Subcutaneous adipose tissue (tissue), 4 donors: Measurements from ENCODE around the gene UTS2R. TPM values are rescaled to one million over a fixed set of nuclear protein-coding genes. Genes with fewer than 3 reads are reported as not detected.

ENCODE experiments used
- CTCF ChIP-seq: fragments of 450-650 bp; IDR thresholded peaks from one replicate; pipeline ENCODE4 v1.5.1; 2016; ENCODE audit warnings: low read depth, mild to moderate bottlenecking, control low read depth, antibody characterized with exemption, moderate library complexity
- total RNA-seq, 4 donors: library from RNA; depleted of rRNA; stranded (reverse); fragments of >200 nt; gene quantifications; one replicate each; pipeline ENCODE4 v1.1.0, GENCODE V29; 2016

The UTS2R gene
- total RNA-seq, 4 donors from 2014 or later = not detected

GRCh38 chr17:82327289-82327688, 44.3 kb upstream of the UTS2R start:
- no peak for TF ChIP-seq CTCF

GRCh38 chr17:82327757-82328140, 43.8 kb upstream of the UTS2R start:
- TF ChIP-seq CTCF = no peak

GRCh38 chr17:82328141-82328993, 43.2 kb upstream of the UTS2R start:
- TF ChIP-seq CTCF = no peak

DNA sequence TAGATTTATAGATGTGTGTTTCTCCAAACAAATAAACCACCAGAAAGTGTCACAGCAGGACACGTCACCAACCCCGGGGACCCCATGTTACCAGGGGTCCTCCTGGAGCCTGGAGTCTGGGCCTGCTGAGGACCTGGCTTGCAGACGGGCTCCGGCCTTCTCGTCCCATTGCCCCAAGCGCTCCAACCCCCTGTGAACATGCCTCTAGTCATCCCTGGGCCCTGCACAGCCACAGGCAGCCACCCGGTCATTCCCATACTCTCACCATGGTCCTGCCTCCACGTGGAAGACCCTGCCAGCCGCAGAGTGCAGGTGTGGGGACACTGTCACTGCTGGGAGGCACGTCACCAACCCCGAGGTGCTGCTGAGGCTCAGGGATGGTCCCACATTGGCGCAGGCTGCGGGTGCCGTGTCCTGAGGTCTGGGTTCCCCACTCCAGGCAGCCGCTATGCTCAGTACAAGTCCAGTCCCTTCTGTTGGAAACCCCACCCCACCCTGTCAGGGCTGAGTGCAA, 42.5 kb upstream of the UTS2R start:
- no peak for TF ChIP-seq CTCF

DNA sequence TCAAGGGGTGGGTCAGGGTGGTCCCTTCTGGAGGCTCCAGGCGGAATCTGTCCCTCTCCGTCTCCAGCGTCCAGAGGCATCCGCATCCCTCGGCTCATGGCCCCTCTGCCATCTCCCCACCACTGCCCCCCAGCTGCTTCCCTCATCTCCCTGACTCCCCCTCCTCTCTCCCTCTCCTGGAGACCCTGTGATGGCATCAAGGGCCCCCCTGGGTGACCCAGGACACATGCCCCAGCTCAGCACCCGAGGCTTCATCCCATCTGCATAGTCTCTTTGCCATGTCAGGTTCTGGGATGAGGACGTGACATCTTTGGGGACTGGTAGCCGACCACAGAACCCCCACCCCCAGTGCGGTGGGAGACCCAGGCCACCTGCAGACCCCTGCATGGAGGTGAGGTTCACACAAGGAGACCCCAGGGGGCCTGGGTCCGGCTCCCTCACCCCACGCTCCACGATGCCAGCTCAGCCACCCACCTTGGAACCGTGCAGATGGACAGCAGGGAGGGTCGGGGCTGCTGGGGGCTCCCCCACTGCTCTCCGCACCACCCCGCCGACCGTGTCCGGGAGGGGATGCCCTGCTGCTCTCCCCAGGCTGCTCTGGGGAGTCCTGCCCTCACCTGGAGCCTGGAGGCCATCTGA, 41.8 kb upstream of the UTS2R start:
- no peak for TF ChIP-seq CTCF

DNA sequence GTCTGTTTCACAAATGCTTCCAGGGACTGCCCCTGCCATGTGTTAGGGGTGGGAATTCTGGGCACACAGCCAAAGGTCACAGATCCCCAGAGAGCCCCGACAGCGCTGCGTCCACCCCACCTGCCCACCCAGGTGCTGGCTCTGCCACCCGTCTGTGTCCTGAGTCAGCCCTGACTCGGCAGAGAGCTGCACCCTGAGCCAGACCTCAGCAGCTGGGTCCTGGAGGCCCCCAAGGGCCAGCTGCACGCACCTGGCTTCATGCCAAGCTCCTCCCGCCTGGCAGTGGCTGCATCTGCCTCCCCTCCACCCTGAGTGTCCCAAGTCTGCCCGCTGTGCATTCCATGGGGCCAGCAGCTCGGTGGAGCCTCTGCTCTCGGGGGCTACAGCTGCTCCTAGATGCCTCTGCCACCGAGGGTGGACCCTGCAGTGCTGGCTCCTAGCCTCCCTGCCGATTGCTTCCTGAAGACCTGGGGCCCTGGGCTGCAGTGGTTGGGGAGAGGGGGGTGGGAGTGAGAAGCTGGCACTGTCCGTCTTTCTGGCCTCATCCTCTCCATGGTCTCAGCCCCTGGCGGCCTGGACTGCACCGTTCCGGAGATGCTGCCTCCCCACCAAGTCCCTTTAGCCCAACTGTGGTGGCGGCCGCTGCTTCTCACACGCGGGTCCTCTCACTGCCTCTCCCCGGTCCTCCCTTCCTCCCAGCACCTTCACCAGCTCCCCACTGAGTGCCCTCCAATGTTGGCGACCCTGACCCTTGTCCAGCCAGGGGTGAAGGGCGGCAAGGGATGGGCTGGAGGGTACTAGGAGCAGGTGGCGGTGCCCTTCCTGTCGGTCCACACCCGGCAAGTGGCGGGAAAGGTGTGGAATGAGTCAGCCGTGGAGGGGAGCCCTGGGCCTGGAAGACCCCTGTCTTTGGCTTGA, 41.0 kb upstream of the UTS2R start:
- TF ChIP-seq CTCF = no peak
